Keratinocyte (primary cell): ENCODE results near the gene ERBB4. TPM values are rescaled to one million over a fixed set of nuclear protein-coding genes. Genes with fewer than 3 reads are reported as not detected.

Experiments
- DNase-seq: peaks from one replicate; pipeline ENCODE4 v3.0.0-alpha.2; 2011; ENCODE audit warnings: low read depth, missing footprints, low spot score
- FAIRE-seq: peaks from 2 replicates; lab custom pipeline; 2011; peaks lifted over from hg19 to GRCh38; lab: Jason Lieb, UNC
- H2AFZ ChIP-seq: 2 replicates; pipeline ENCODE4 v1.6.0; 2012; ENCODE audit warnings: low read length, control low read depth, inconsistent platforms; ENCODE audit not compliant: control insufficient read depth
- H3K27ac ChIP-seq: 2 replicates; pipeline ENCODE4 v1.5.1; 2011; ENCODE audit warnings: low read length; ENCODE audit not compliant: control insufficient read depth, insufficient read depth
- H3K27me3 ChIP-seq: 3 replicates; pipeline ENCODE4 v1.6.0; 2011; ENCODE audit warnings: low read length; ENCODE audit not compliant: control insufficient read depth, insufficient read depth; ENCODE audit errors: extremely low read depth
- H3K36me3 ChIP-seq, 2 experiments: 2 replicates in 1 of 2; 3 replicates in 1 of 2; pipeline ENCODE4 v1.5.1; 2011; ENCODE audit warnings: low read length in 2 of 2, mild to moderate bottlenecking in 1 of 2; ENCODE audit not compliant: control insufficient read depth in 2 of 2, insufficient read depth in 2 of 2; ENCODE audit errors: extremely low read depth in 1 of 2
- H3K4me1 ChIP-seq: 3 replicates; pipeline ENCODE4 v1.5.1; 2011; ENCODE audit warnings: low read length; ENCODE audit not compliant: control insufficient read depth, insufficient read depth; ENCODE audit errors: extremely low read depth
- H3K4me2 ChIP-seq: 3 replicates; pipeline ENCODE4 v1.6.0; 2011; ENCODE audit warnings: low read depth, low read length; ENCODE audit not compliant: control insufficient read depth, insufficient read depth; ENCODE audit errors: extremely low read depth
- H3K4me3 ChIP-seq, 3 experiments: fragments of 200-600 bp in 1 of 3; sonication (generic) in 1 of 3; 2 replicates in 2 of 3; 3 replicates in 1 of 3; pipeline ENCODE4 v1.5.1; 2011 to 2016; ENCODE audit warnings: low read length in 3 of 3, mild to moderate bottlenecking in 3 of 3, control low read depth in 2 of 3, inconsistent platforms in 1 of 3, low read depth in 1 of 3, mixed read lengths in 1 of 3, mixed run types in 1 of 3, moderate library complexity in 1 of 3; ENCODE audit not compliant: control insufficient read depth in 2 of 3, insufficient read depth in 2 of 3; ENCODE audit errors: extremely low read depth in 1 of 3
- H3K79me2 ChIP-seq: 2 replicates; pipeline ENCODE4 v1.6.0; 2012; ENCODE audit warnings: low read length; ENCODE audit not compliant: control insufficient read depth, insufficient read depth
- H3K9ac ChIP-seq: 3 replicates; pipeline ENCODE4 v1.6.0; 2011; ENCODE audit warnings: low read length; ENCODE audit not compliant: control insufficient read depth, insufficient read depth; ENCODE audit errors: extremely low read depth
- H3K9me1 ChIP-seq: 3 replicates; pipeline ENCODE4 v1.6.0; 2011; ENCODE audit warnings: low read length; ENCODE audit not compliant: control insufficient read depth, insufficient read depth; ENCODE audit errors: extremely low read depth
- H3K9me3 ChIP-seq: 2 replicates; pipeline ENCODE4 v1.5.1; 2012; ENCODE audit warnings: low read depth, low read length; ENCODE audit not compliant: control insufficient read depth
- H4K20me1 ChIP-seq: 3 replicates; pipeline ENCODE4 v1.6.0; 2011; ENCODE audit warnings: low read length; ENCODE audit not compliant: control insufficient read depth, insufficient read depth; ENCODE audit errors: extremely low read depth
- EZH2 ChIP-seq: IDR thresholded peaks from one replicate; pipeline ENCODE4 v1.6.1; 2012; ENCODE audit warnings: inconsistent platforms, mild to moderate bottlenecking, low read length, moderate library complexity
- dilution Hi-C: fragments of 300-500 bp; cut with MboI; formaldehyde crosslinking; loops from one replicate; pipeline ENCODE4 v1.7.0; 2020; ENCODE audit warnings: low sequenced_read_pairs; ENCODE audit not compliant: extremely low pct_ligation_motif_present
- polyA plus RNA-seq, 5 experiments: library from polyadenylated mRNA; depleted of rRNA in 3 of 5; stranded (reverse) in 3 of 5; stranded (forward) in 1 of 5; unstranded in 1 of 5; fragments of >200 nt; gene quantifications; 1 replicate in 1 of 5; 2 replicates in 3 of 5; 3 replicates in 1 of 5; pipeline versions ENCODE4 v1.2.1 to v1.2.3, GENCODE V29; 2011 to 2012; ENCODE audit warnings: missing spikeins in 2 of 5, low read depth in 1 of 5, low replicate concordance in 1 of 5
- TF ChIP-seq, protein P1 (sequence below), 3 experiments: IDR thresholded peaks in 1 of 3; conservative IDR thresholded peaks in 1 of 3; optimal IDR thresholded peaks in 1 of 3; 2 replicates in 2 of 3; 3 replicates in 1 of 3; pipeline versions ENCODE3 to v1.5.1; 2011; ENCODE audit warnings: low read length in 3 of 3, mild to moderate bottlenecking in 3 of 3, moderate library complexity in 2 of 3, control low read depth in 1 of 3, inconsistent platforms in 1 of 3; ENCODE audit not compliant: insufficient read depth in 2 of 3; ENCODE audit errors: extremely low read depth in 1 of 3

ERBB4 gene
- polyA plus RNA-seq, 1 donor (not counting 4 experiments of a cell fraction or from before 2014, with no cell fraction given), result 0.01 TPM

GRCh38 chr2:212299333-212299732, 239.3 kb downstream of the ERBB4 start:
- H3K4me1 ChIP-seq, result no peaks in the 10 kb centered on the region
- no peaks in the 10 kb centered on the region for H3K9me1 ChIP-seq
- dilution Hi-C loops, result no loop called here
- no peaks in the 10 kb centered on the region for H3K79me2 ChIP-seq
- H3K9me3 ChIP-seq, result no peaks in the 10 kb centered on the region
- H3K4me3 ChIP-seq, result no peak overlapping the region
- H4K20me1 ChIP-seq, result no peaks in the 10 kb centered on the region
- FAIRE-seq, result no peak
- no peaks in the 10 kb centered on the region for H3K27me3 ChIP-seq
- no peak overlapping the region for H3K9ac ChIP-seq
- DNase-seq, result no peak
- TF ChIP-seq, protein P1, sequence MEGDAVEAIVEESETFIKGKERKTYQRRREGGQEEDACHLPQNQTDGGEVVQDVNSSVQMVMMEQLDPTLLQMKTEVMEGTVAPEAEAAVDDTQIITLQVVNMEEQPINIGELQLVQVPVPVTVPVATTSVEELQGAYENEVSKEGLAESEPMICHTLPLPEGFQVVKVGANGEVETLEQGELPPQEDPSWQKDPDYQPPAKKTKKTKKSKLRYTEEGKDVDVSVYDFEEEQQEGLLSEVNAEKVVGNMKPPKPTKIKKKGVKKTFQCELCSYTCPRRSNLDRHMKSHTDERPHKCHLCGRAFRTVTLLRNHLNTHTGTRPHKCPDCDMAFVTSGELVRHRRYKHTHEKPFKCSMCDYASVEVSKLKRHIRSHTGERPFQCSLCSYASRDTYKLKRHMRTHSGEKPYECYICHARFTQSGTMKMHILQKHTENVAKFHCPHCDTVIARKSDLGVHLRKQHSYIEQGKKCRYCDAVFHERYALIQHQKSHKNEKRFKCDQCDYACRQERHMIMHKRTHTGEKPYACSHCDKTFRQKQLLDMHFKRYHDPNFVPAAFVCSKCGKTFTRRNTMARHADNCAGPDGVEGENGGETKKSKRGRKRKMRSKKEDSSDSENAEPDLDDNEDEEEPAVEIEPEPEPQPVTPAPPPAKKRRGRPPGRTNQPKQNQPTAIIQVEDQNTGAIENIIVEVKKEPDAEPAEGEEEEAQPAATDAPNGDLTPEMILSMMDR (optimal IDR thresholded peaks at IDR 0.05 in 1 of 3, IDR thresholded peaks at IDR 0.05 in 1 of 3, conservative IDR thresholded peaks at IDR 0.05 in 1 of 3; ENCODE audit: extremely low read depth in 1 of 3, insufficient read depth in 2 of 3, low read length in 3 of 3), result no peak
- TF ChIP-seq EZH2, result no peak
- no peak overlapping the region for H3K4me2 ChIP-seq
- H3K36me3 ChIP-seq, result no peaks in the 10 kb centered on the region
- no peak overlapping the region for H2AFZ ChIP-seq
- no peak overlapping the region for H3K27ac ChIP-seq

- DNase-seq (no peak), FAIRE-seq (no peak)
- TF ChIP-seq EZH2, result no peak
- TF ChIP-seq, protein P1 (optimal IDR thresholded peaks at IDR 0.05 in 1 of 3, IDR thresholded peaks at IDR 0.05 in 1 of 3, conservative IDR thresholded peaks at IDR 0.05 in 1 of 3; ENCODE audit: extremely low read depth in 1 of 3, insufficient read depth in 2 of 3, low read length in 3 of 3), result no peak
- Histone ChIP-seq H3K9me3 (no peaks in the 10 kb centered on the region), H2AFZ (no peak overlapping the region), H3K4me1 (no peaks in the 10 kb centered on the region), H4K20me1 (no peaks in the 10 kb centered on the region), H3K4me3 (no peak overlapping the region), H3K9ac (no peak overlapping the region), H3K9me1 (no peaks in the 10 kb centered on the region), H3K36me3 (no peaks in the 10 kb centered on the region), H3K27ac (no peak overlapping the region), H3K79me2 (no peaks in the 10 kb centered on the region), H3K27me3 (no peaks in the 10 kb centered on the region), H3K4me2 (no peak overlapping the region)
- dilution Hi-C loops, result no loop called here
Observed at GRCh38 chr2:212295571-212295970, 243.0 kb downstream of the ERBB4 start.
